GM18868 (cell line): ENCODE measurements around the gene GNB5.

Experiments used
- ATAC-seq: cut with Tn5 transposase; IDR thresholded peaks from one replicate; pipeline ENCODE4 v1.9.1; 2021; ENCODE audit warnings: mild to moderate bottlenecking, moderate library complexity; ENCODE audit not compliant: unreplicated experiment

Gene GNB5

GRCh38 chr15:52146776-52147175 lies 44.4 kb downstream of the GNB5 start:
- ATAC-seq: no peak

- no peak for ATAC-seq
Observed at GRCh38 chr15:52146261-52146660, 44.9 kb downstream of the GNB5 start.

GRCh38 chr15:52144656-52145178 lies 46.5 kb downstream of the GNB5 start:
- ATAC-seq: no peak

- no peak for ATAC-seq
Observed at GRCh38 chr15:52143873-52144272, 47.3 kb downstream of the GNB5 start.

GRCh38 chr15:52140646-52141045 lies 50.5 kb downstream of the GNB5 start:
- no peak for ATAC-seq

GRCh38 chr15:52139599-52140462 lies 51.4 kb downstream of the GNB5 start:
- peak; percentile 75 for ATAC-seq

- ATAC-seq: no peak
Observed at GRCh38 chr15:52137432-52138357, 53.5 kb downstream of the GNB5 start.

GRCh38 chr15:52136442-52136980 lies 54.7 kb downstream of the GNB5 start:
- no peak for ATAC-seq

- no peak for ATAC-seq
Observed at GRCh38 chr15:52134502-52135144, 56.6 kb downstream of the GNB5 start.

- no peak for ATAC-seq
Observed at GRCh38 chr15:52133510-52134220, 57.5 kb downstream of the GNB5 start.

- ATAC-seq: no peak
Observed at GRCh38 chr15:52132066-52132465, 59.1 kb downstream of the GNB5 start.

- ATAC-seq: no peak
Observed at GRCh38 chr15:52128568-52128967, 62.6 kb downstream of the GNB5 start.

- no peak for ATAC-seq
Observed at GRCh38 chr15:52124270-52124880, 66.8 kb downstream of the GNB5 start.

GRCh38 chr15:52121896-52122295 lies 69.3 kb downstream of the GNB5 start:
- no peak for ATAC-seq

- ATAC-seq: no peak
Observed at GRCh38 chr15:52121006-52121405, 70.2 kb downstream of the GNB5 start.

- no peak for ATAC-seq
Observed at GRCh38 chr15:52120488-52120887, 70.7 kb downstream of the GNB5 start.

GRCh38 chr15:52118969-52119749 lies 72.0 kb downstream of the GNB5 start:
- ATAC-seq: no peak

GRCh38 chr15:52117549-52117948 lies 73.6 kb downstream of the GNB5 start:
- no peak for ATAC-seq
